Measurements from ENCODE around the gene SKOR1.

The SKOR1 gene

DNA sequence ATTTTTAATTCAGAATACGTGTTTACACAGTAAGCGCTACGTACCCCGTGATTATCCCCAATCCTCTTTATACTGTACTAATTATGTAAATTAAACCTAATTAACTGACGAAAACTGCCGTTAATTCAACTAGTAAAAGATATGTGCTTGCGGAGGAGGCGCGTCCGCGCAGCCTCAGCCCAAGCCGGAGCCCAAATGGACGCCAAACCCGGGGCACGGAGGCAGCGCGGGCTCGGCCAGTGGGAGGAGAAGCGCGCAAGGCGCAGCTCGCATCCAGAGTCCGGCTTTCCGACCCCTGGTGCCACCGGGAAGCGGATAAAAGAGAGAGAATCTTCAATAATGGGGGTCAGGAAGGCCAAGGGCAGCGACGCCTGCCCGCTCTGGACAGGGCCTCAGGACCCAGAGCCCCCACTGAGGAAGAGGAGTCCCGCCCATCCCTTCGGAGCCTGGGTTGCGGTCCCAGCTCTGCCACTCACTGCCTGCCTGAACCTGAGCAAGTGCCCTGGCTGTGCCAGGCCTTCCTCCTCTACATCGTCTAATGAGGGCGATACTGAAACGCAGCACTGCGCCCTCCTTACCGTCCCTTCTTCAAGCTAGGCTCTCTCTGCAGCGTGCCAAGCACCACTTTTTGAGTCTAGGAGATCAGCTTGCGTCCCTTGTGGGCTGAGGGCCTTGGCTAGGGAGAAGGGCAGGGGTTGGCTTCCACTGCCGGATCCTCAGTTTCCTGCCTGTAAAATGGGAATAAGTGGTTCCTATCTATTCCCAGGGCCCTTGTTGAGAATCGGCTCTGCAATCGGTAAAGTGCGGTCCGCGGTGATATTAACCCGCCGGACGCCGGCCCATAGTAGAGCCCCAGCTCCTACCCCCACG lies 5.0 kb upstream of the SKOR1 start:
- no peak for DNase-seq

DNA sequence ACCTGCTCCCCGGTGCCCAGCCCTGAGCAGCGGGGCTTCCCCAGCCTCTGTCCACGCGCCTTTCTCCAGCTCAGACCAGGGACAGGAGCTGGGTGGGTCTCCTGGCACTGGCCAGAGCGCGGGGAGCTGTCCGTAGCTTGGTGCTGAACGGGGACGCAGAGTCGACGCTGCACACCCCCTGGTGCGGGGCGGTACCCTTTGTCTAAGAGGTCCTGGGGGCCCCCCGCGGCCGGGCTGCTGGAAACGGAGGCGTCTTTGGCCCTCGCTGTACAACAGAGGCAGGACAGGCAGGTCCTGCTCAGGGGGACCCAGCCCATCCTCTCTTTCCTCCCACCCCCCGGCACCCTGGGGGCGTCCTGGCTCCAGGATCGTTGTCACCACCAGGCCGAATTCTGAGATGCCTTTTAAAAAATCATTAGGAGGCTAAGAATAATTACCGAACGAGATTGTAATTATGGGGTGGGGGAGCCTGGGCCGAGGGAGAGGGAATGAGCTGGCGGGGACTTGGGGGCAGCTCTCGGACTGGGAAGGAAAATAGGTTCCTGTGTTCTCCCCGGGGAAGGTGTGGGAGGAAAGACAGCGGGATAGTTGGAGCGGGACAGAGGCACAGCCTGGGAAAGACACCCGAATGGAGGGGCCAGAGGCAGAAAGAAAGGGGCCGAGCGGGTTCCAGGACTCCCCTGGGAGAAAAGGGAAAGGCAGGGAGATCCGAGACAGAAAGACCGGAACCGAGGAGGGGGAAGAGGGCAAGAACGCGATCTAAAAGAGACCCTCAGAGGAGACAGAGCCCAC lies 4.1 kb upstream of the SKOR1 start:
- no peak for DNase-seq

GRCh38 chr15:67821784-67822440 lies 3.4 kb upstream of the SKOR1 start:
- no peak for DNase-seq

DNA sequence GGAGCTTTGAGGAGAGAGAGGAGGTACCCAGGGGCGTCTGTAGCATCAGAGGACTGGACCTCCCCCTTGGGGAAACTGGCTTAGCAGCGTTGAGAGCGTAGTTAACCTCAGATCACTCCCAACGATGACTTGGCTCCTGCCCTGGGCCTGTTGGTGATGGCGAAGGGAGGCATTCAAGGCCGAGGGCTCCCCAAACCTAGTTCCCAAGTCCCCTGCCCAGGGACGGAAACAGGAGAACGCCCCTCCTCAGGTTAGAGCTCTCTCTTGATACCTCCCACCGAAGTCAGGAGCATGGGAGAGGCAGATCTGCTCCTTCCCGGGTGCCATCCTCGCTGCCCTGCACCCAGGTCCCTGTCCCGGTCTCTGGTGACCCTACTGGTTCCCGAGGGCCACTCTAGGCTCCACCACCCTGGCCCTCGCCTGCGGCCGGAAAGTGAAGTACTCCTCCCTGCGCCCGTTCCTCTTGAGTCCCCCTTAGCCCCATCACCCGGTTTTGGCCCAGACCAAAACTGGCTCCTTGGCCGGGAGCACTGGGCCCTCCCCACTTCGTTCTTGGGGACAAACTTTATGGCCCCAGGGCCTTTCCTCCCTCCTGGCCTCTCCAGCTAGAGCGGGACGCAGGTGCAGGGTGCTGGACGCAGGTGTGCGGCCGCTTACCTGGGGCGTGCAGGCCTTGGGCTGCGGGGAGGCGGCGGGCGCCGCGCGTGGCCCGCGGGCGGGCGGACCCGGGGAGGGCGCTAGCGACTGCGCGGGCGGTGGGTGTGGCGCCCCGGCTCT lies 2.6 kb upstream of the SKOR1 start:
- DNase-seq: no peak

GRCh38 chr15:67823314-67824196 lies 1.8 kb upstream of the SKOR1 start:
- no peak for DNase-seq

GRCh38 chr15:67824197-67824968 lies 926 bp upstream of the SKOR1 start:
- no peak for DNase-seq

DNA sequence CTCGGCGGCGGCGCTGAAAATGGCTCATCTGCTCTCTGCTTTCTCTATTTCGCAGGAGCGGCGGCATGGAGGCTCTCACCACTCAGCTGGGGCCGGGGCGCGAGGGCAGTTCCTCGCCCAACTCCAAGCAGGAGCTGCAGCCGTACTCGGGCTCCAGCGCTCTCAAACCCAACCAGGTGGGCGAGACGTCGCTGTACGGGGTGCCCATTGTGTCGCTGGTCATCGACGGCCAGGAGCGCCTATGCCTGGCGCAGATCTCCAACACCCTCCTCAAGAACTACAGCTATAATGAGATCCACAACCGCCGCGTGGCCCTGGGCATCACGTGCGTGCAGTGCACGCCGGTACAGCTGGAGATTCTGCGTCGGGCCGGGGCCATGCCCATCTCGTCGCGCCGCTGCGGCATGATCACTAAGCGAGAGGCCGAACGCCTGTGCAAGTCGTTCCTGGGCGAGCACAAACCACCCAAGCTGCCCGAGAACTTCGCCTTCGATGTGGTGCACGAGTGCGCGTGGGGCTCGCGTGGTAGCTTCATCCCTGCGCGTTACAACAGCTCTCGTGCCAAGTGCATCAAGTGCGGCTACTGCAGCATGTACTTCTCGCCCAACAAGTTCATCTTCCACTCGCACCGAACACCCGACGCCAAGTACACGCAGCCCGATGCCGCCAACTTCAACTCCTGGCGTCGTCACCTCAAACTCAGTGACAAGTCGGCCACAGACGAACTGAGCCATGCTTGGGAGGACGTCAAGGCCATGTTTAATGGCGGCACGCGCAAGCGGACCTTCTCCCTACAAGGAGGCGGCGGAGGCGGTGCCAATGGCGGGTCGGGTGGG lies 790 bp downstream of the SKOR1 start:
- DNase-seq: no peak

- DNase-seq: no peak
These were observed 1.6 kb downstream of the SKOR1 start for GRCh38 chr15:67826717-67827561.

GRCh38 chr15:67827562-67828277 lies 2.4 kb downstream of the SKOR1 start:
- no peak for DNase-seq

DNA sequence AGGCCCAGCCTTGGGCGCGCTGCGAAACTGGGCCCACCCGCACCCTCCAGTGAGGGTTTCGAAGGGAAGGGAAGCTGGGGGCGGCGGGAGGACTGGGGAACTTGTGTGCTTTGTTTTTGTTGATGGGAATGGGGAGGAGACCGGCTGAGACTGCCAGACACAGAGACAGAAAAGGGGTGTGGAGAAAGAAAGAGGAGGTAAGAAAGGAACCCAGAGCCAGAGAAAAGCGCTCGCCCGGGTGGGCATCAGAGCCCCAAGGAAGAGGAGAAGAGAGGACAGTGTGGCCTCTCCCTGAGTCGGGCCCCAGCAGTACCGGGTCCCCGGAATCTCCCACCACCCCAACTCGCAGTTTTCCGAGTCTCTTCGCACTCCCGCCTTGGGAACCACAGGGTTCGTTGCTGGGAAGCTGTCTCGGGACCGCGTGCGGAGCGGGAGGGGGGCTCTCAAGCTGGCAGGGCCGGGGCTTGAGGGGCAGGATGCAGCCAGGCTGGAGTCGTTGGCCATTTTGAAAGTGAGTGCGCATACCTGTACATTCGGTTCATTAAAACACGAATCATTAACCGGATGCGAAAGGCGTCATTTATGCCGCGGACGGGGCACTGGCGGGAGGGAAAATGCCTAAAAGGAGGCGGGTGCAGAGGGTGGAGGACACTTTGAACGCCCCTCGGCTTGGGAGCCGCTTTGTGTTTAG lies 3.1 kb downstream of the SKOR1 start:
- no peak for DNase-seq

DNA sequence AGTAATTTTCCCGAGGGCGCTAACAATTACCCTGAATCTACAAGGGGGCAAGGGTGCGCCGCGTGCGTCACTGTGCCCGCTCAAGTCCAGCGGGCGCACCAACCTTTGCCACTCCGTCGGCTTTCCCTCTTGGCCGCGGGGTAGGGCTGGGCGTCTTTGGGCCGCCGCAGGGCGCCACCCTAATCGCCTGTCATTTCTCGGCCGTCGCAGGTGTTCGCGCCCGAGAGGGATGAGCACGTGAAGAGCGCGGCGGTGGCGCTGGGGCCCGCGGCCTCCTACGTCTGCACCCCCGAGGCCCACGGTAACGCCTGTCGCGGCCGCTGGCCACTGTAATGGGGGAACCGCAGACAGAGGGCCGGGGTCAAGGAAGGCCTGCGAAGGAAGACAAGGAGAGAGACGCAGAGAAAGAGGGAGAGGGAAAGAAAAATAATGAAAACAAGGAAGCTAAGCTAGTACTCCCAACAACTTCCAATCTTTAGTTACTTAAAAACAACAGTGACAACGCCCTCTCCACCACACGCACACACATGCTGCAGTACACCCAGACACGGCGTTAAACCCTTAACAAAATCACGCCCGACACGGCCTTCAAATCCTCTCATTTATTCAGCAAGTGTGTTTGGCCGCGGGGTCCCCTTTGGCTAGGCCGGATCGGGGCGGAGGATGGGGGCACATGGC lies 3.8 kb downstream of the SKOR1 start:
- DNase-seq: no peak

- DNase-seq: no peak
These were observed 4.6 kb downstream of the SKOR1 start for GRCh38 chr15:67829647-67830504.

GRCh38 chr15:67831363-67831762 lies 6.1 kb downstream of the SKOR1 start:
- no peak for DNase-seq

DNA sequence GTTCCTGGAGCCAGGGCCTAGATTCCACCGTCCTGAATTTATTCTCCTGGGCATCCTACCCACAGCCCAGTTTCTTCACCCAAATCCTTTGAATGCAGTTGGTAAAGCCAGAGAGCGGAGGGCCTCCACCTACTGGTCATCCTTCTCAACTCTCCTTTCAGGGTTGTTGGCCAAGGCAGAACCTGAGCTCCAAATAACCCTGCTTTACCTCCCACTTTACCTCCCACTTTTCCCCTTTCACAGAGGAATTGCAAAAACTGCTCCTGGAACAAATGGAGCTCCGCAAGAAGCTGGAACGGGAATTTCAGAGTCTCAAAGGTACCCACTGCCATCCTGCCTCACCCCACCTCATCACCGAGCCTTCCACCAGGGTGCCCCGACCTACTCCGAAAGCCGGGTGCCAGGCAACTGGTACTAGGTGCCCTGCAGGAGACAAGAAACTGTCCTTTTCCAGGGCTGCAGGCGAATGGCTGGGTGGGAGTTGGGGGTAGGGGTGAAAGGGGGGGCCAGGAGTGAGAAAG lies 6.8 kb downstream of the SKOR1 start:
- DNase-seq: no peak

- no peak for DNase-seq
These were observed 7.8 kb downstream of the SKOR1 start for GRCh38 chr15:67832897-67833709.
